Effector memory CD8-positive, alpha-beta T cell (primary cell): ENCODE measurements around the gene BTNL2.
"Not testable (repeated sequence)": the region's sequence is repeated elsewhere in the genome, so short reads cannot be mapped to it uniquely, and the experiment has no call there.

ENCODE experiments used
- ATAC-seq: fragments of 150-1000 bp; cut with Tn5 transposase; replicated peaks from 2 replicates; pipeline ENCODE4 v1.10.0; 2021; ENCODE audit warnings: mild to moderate bottlenecking, moderate library complexity
- DNase-seq, 3 experiments: peaks; one replicate each; pipeline ENCODE4 v3.0.0; 2021
- H3K27ac Mint-ChIP-seq, 2 donors: one replicate each; pipeline ENCODE4 v1.8.0; 2022; ENCODE audit warnings: mild to moderate bottlenecking in 2 of 2, mixed read lengths in 2 of 2, moderate library complexity in 2 of 2
- H3K27me3 Mint-ChIP-seq, 2 donors: one replicate each; pipeline ENCODE4 v1.8.0; 2022; ENCODE audit warnings: mixed read lengths in 2 of 2
- H3K36me3 Mint-ChIP-seq: one replicate; pipeline ENCODE4 v1.8.0; 2022; ENCODE audit warnings: mild to moderate bottlenecking, moderate library complexity, mixed read lengths; ENCODE audit not compliant: insufficient read depth
- H3K4me1 Mint-ChIP-seq, 2 donors: one replicate each; pipeline ENCODE4 v1.8.0; 2022; ENCODE audit warnings: low read depth in 2 of 2, mixed read lengths in 2 of 2
- H3K4me3 Mint-ChIP-seq, 2 donors: one replicate each; pipeline ENCODE4 v1.8.0; 2022; ENCODE audit warnings: mild to moderate bottlenecking in 2 of 2, mixed read lengths in 2 of 2, moderate library complexity in 2 of 2
- H3K9me3 Mint-ChIP-seq, 2 donors: one replicate each; pipeline ENCODE4 v1.8.0; 2022; ENCODE audit warnings: mixed read lengths in 2 of 2

BTNL2 gene

DNA sequence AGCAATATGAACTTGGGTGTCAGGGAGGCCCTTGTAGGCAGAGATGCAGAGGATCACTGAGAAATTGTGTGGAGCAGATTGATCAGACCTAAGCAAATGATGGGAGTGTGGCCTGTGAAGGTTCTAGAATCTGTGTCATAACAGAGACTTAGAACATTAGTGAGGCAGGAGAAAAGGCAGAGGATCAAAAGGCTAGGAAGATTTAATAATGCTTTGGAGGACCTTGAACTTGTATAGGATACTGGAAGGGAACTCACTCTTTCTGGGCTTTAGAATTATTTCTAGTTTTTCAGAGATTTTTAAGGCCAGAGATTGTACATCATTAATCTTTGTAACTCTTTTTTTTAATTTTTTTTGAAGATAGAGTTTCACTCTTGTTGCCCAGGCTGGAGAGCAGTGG, 35.2 kb downstream of the BTNL2 start, which contains the start of gene TSBP1:
Gene TSBP1 (minus strand): TSS at position 101 of the 400 bp plus-strand sequence. CDS start 197 bp downstream, outside the sequence.
- DNase-seq (no peak), ATAC-seq (no peak)
- Mint-ChIP-seq H3K4me1 (no peaks in the 10 kb centered on the region), H3K27ac (no peak within 1 kb of the TSS), H3K4me3 (no peak within 1 kb of the TSS), H3K9me3 (no peaks in the 10 kb centered on the region), H3K27me3 (peaks cover 55 to 62% of the 10 kb centered on the region in 2 donors), H3K36me3 (peaks cover 5% of the 10 kb centered on the region)

DNA sequence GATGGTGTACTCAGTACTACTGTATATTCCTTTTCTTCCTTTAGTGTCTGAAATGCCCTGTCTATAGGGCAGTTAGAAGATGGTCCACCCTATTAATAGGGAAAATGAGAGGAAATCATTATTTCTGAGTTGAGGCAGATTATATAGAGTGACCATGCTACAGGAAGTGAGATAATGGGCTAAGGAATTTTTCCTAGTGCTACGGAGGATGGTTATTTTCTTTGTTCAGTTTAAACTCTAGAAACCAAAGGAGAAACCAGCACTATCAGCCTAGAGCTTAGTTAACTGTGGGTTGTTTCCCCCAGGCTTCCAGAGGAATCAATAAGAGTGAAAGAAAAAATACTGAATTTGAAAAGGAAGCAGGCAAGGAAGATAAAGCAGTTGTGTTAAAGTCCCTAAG, 35.8 kb downstream of the BTNL2 start:
- H3K36me3 Mint-ChIP-seq: peaks cover 3% of the 10 kb centered on the region
- H3K27me3 Mint-ChIP-seq: peaks cover 54 to 59% of the 10 kb centered on the region in 2 donors
- H3K9me3 Mint-ChIP-seq: no peaks in the 10 kb centered on the region
- no peaks in the 10 kb centered on the region for H3K4me1 Mint-ChIP-seq
- no peak overlapping the region for H3K27ac Mint-ChIP-seq
- DNase-seq (no peak), ATAC-seq (no peak)
- H3K4me3 Mint-ChIP-seq: no peak overlapping the region

DNA sequence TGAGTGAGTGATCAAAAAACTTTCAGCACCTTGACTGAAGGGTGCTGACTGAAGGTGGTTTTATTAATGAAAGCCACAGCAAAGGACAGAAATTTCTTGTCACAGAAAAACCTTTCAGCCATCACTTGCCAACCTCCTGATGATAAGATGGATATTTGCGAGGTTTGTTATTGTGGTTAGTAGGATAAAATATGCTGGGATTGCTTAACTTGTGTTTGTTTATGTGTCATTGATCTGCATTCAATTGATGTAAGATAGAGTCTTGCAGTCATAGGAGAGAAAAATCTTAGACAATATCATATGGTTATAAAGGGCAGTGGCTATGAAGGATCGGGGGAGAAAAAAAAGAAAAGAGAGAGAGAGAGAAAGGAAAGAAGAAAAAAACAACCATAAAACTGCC, 36.5 kb downstream of the BTNL2 start:
- peaks cover 3% of the 10 kb centered on the region for H3K36me3 Mint-ChIP-seq
- no peaks in the 10 kb centered on the region for H3K9me3 Mint-ChIP-seq
- H3K27me3 Mint-ChIP-seq: peaks cover 51 to 56% of the 10 kb centered on the region in 2 donors
- H3K4me1 Mint-ChIP-seq: no peaks in the 10 kb centered on the region
- H3K27ac Mint-ChIP-seq: no peak overlapping the region
- H3K4me3 Mint-ChIP-seq: no peak overlapping the region
- DNase-seq (no peak), ATAC-seq (no peak)

DNA sequence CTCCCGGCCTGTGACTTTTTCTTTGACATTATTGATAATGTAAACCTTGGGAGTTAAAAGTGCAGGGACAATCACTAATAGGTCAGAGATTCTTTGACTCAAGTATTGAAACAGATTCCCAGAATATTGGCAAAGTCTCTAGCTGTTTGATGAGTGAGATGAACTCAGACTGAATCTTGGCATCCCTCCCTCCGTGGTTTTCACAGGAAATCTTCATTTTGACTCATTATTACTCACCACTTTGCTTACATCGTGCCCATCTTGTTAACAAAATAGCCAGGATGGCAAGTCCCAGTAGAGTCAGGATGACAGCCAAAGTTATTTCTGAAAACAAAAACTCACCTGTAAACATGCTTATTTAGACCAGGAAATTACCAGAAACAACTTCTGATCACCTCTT, 37.3 kb downstream of the BTNL2 start:
- Mint-ChIP-seq H3K27ac (no peak overlapping the region), H3K36me3 (peaks cover 5% of the 10 kb centered on the region), H3K4me1 (no peaks in the 10 kb centered on the region), H3K9me3 (no peaks in the 10 kb centered on the region), H3K27me3 (peaks cover 49 to 56% of the 10 kb centered on the region in 2 donors), H3K4me3 (no peak overlapping the region)
- DNase-seq (no peak), ATAC-seq (no peak)

DNA sequence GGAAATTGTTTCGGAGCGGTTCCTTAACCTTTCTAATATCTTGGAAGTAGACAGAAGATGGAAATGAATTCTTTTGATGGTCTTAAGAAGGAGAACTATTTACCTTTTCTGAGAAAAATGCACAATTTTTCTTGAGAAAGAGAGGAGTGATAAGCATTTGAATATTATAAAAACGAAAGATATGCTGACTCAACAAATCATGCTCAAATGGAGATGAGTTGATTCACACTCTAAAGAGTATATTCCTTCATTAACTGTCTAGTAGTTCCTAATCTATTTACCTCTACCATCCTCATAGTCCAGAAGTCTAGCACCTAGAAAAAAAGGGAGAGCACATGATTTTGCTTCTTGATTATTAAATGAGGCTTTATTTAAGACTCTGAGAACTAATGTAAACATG, 39.3 kb downstream of the BTNL2 start:
- H3K27me3 Mint-ChIP-seq: peaks cover 38 to 53% of the 10 kb centered on the region in 2 donors
- peaks cover 5% of the 10 kb centered on the region for H3K36me3 Mint-ChIP-seq
- no peak overlapping the region for H3K27ac Mint-ChIP-seq
- no peaks in the 10 kb centered on the region for H3K9me3 Mint-ChIP-seq
- DNase-seq (no peak), ATAC-seq (no peak)
- no peak overlapping the region for H3K4me3 Mint-ChIP-seq
- no peaks in the 10 kb centered on the region for H3K4me1 Mint-ChIP-seq

DNA sequence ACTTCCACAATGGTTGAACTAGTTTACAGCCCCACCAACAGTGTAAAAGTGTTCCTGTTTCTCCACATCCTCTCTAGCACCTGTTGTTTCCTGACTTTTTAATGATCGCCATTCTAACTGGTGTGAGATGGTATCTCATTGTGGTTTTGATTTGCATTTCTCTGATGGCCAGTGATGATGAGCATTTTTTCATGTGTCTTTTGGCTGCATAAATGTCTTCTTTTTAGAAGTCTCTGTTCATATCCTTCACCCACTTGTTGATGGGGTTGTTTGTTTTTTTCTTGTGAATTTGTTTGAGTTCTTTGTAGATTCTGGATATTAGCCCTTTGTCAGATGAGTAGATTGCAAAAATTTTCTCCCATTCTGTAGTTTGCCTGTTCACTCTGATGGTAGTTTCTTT, 47.8 kb downstream of the BTNL2 start:
- not testable (repeated sequence) for ATAC-seq, H3K4me1 Mint-ChIP-seq, DNase-seq, H3K27ac Mint-ChIP-seq, H3K36me3 Mint-ChIP-seq, H3K9me3 Mint-ChIP-seq, H3K4me3 Mint-ChIP-seq
- H3K27me3 Mint-ChIP-seq: peaks cover 5 to 11% of the 10 kb centered on the region in 2 donors

DNA sequence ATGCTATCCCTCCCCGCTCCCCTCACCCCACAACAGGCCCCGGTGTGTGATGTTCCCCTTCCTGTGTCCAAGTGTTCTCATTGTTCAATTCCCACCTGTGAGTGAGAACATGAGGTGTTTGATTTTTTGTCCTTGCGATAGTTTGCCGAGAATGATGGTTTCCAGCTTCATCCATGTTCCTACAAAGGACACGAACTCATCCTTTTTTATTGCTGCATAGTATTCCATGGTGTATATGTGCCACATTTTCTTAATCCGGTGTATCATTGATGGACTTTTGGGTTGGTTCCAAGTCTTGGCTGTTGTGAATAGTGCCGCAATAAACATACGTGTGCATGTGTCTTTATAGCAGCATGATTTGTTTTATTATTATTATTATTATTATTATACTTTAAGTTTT, 48.4 kb downstream of the BTNL2 start:
- H3K27me3 Mint-ChIP-seq, H3K36me3 Mint-ChIP-seq, H3K9me3 Mint-ChIP-seq, ATAC-seq, DNase-seq, H3K27ac Mint-ChIP-seq, H3K4me3 Mint-ChIP-seq, H3K4me1 Mint-ChIP-seq: not testable (repeated sequence)

DNA sequence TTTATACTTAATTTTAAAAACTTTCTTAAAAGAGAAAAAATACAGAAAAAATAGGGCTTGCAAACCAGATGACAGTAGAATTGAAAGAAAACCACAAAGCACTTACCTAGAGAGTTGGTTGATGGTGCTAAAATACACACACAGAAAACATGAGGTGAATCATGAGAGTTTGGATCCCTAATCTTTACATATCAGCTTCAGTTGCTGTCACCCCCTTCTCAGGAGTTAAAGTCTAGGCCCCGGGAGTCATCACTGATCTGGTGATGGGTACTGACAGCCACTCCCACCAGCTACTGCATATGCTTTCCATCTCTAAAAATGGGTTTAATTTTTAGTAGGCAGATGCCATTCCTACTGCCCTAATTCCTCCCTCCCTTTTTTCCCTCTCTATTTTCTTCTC, 52.0 kb downstream of the BTNL2 start:
- no peaks in the 10 kb centered on the region for H3K4me1 Mint-ChIP-seq
- H3K27ac Mint-ChIP-seq: no peak overlapping the region
- no peak for ATAC-seq
- DNase-seq: no peak
- H3K9me3 Mint-ChIP-seq: no peaks in the 10 kb centered on the region
- H3K36me3 Mint-ChIP-seq: no peaks in the 10 kb centered on the region
- no peak overlapping the region for H3K4me3 Mint-ChIP-seq
- peaks cover 5 to 15% of the 10 kb centered on the region in 2 donors for H3K27me3 Mint-ChIP-seq

DNA sequence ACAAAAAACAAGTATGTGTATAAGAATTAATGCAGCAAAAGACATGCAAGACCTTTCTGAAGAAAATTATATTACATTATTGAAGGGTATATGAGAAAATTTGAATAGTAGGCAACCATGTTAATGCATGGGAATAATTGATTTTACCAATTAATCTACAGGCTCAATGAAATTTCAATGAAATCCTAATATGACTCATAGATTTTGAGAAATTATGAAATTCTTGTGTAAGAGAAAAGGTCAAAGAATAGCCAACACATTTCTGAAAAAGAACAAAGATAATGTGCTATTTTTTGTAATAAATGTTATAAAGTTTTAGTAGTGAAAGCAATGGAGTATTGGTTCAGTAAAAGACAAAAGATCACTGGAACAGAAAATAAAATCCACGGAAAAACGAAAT, 53.6 kb downstream of the BTNL2 start:
- no peaks in the 10 kb centered on the region for H3K4me1 Mint-ChIP-seq
- ATAC-seq: no peak
- peaks cover 18 to 30% of the 10 kb centered on the region in 2 donors for H3K27me3 Mint-ChIP-seq
- H3K36me3 Mint-ChIP-seq: no peaks in the 10 kb centered on the region
- H3K27ac Mint-ChIP-seq: no peak overlapping the region
- no peaks in the 10 kb centered on the region for H3K9me3 Mint-ChIP-seq
- no peak for DNase-seq
- H3K4me3 Mint-ChIP-seq: no peak overlapping the region
